Measurements from ENCODE around the gene SERGEF.
"Not testable (repeated sequence)": the region's sequence is repeated elsewhere in the genome, so short reads cannot be mapped to it uniquely, and the experiment has no call there.

Gene SERGEF

GRCh38 chr11:18000760-18001159 lies 12.1 kb downstream of the SERGEF start:
- DNase-seq (ENCODE audit: low read depth) = no peak

- not testable (repeated sequence) for DNase-seq (ENCODE audit: low read depth)
Observed at GRCh38 chr11:18000128-18000527, 12.7 kb downstream of the SERGEF start.

- DNase-seq (ENCODE audit: low read depth) = no peak
Observed at GRCh38 chr11:17992916-17993315, 19.9 kb downstream of the SERGEF start.

GRCh38 chr11:17991783-17992433 lies 20.9 kb downstream of the SERGEF start:
- DNase-seq (ENCODE audit: low read depth) = no peak

GRCh38 chr11:17989306-17989705 lies 23.5 kb downstream of the SERGEF start:
- no peak for DNase-seq (ENCODE audit: low read depth)

- DNase-seq (ENCODE audit: low read depth) = no peak
Observed at GRCh38 chr11:17988465-17988864, 24.4 kb downstream of the SERGEF start.

- DNase-seq (ENCODE audit: low read depth) = no peak
Observed at GRCh38 chr11:17987826-17988225, 25.0 kb downstream of the SERGEF start.

- DNase-seq (ENCODE audit: low read depth) = no peak
Observed at GRCh38 chr11:17986711-17987220, 26.1 kb downstream of the SERGEF start.

- no peak for DNase-seq (ENCODE audit: low read depth)
Observed at GRCh38 chr11:17986007-17986710, 26.7 kb downstream of the SERGEF start.

- no peak for DNase-seq (ENCODE audit: low read depth)
Observed at GRCh38 chr11:17985517-17985916, 27.3 kb downstream of the SERGEF start.

- DNase-seq (ENCODE audit: low read depth) = no peak
Observed at GRCh38 chr11:17983569-17983968, 29.3 kb downstream of the SERGEF start.

- no peak for DNase-seq (ENCODE audit: low read depth)
Observed at GRCh38 chr11:17979770-17980371, 33.0 kb downstream of the SERGEF start.

GRCh38 chr11:17978553-17979287 lies 34.1 kb downstream of the SERGEF start:
- DNase-seq (ENCODE audit: low read depth) = no peak

GRCh38 chr11:17976651-17977050 lies 36.2 kb downstream of the SERGEF start:
- no peak for DNase-seq (ENCODE audit: low read depth)

GRCh38 chr11:17974246-17974645 lies 38.6 kb downstream of the SERGEF start:
- no peak for DNase-seq (ENCODE audit: low read depth)

- no peak for DNase-seq (ENCODE audit: low read depth)
Observed at GRCh38 chr11:17972987-17973386, 39.9 kb downstream of the SERGEF start.

GRCh38 chr11:17968206-17968605 lies 44.6 kb downstream of the SERGEF start:
- DNase-seq (ENCODE audit: low read depth) = no peak

GRCh38 chr11:17967661-17968060 lies 45.2 kb downstream of the SERGEF start:
- no peak for DNase-seq (ENCODE audit: low read depth)

- no peak for DNase-seq (ENCODE audit: low read depth)
Observed at GRCh38 chr11:17960091-17960490, 52.8 kb downstream of the SERGEF start.

GRCh38 chr11:17958446-17958845 lies 54.4 kb downstream of the SERGEF start:
- no peak for DNase-seq (ENCODE audit: low read depth)

- no peak for DNase-seq (ENCODE audit: low read depth)
Observed at GRCh38 chr11:17954395-17955252, 58.2 kb downstream of the SERGEF start.

GRCh38 chr11:17952487-17952886 lies 60.4 kb downstream of the SERGEF start:
- no peak for DNase-seq (ENCODE audit: low read depth)

Data from stimulated activated CD8-positive, alpha-beta memory T cell treated with anti-CD3 and anti-CD28 coated beads, Interleukin-7, amount 100 ng/mL, for 24 hours (primary cell).